Stimulated activated CD4-positive, alpha-beta T cell treated with anti-CD3 and anti-CD28 coated beads, Interleukin-4, amount 100 ng/mL, for 1 hour (primary cell): ENCODE data around the gene CRYZL1.
A peak's percentile ranks its signal among the peaks of the same experiment; 100 is the strongest.
"Not testable (repeated sequence)": the region's sequence is repeated elsewhere in the genome, so short reads cannot be mapped to it uniquely, and the experiment has no call there.

Experiments
- DNase-seq: peaks from one replicate; pipeline ENCODE4 v3.0.0-alpha.2; 2020

CRYZL1 gene

DNA sequence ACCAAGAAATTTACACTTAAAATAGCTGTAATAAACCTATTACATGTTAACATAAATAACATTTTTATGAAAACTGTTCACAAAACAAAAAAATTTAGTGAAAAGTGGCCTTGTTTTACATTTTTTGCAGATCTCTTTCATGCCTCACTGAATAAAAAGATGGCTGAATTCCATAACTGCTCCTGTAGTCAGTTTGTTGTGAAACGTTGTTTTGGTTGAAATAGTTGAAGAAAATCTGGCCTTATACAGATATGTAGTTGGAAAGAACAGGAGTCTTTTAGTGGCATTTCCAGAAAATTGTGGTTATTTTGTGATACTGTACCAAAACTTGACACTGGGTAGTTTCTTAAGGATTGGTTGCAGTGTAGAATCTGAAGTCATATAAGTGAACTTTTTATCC lies 18.9 kb upstream of the CRYZL1 start:
- DNase-seq: no peak

GRCh38 chr21:33659568-33659949 lies 18.0 kb upstream of the CRYZL1 start:
- no peak for DNase-seq

DNA sequence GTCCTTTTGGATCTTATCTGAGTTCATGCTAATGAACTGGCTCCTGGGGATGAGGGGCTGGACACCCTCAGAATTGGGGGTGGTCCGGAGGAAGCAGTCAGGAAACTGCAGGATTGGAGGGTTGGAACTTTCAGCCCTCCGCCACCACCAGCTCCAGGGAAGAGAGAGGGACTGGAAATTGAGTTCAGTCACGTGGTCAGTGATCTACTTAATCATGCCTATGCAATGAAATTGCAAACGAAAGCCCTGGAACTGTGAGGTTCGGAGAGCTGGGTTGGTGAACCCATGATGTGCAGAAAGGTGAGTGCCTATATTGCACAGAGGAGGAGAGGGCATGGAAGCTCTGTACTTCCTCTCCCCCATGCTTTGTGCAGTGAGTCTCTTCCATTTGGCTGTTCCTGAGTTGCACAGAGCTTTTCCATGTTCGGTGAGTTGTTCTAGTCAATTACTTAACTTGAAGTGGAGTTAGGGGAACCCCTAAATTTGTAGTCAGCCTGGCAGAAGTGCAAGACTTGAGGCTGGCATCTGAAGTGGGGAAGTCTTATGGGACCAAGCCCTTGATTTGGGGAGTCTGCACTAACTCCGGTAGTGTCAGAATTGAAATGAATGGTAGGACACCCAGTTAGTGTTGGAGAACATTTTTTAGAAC lies 17.5 kb upstream of the CRYZL1 start:
- no peak for DNase-seq

- no peak for DNase-seq
These were observed 15.7 kb upstream of the CRYZL1 start for GRCh38 chr21:33657124-33657820.

DNA sequence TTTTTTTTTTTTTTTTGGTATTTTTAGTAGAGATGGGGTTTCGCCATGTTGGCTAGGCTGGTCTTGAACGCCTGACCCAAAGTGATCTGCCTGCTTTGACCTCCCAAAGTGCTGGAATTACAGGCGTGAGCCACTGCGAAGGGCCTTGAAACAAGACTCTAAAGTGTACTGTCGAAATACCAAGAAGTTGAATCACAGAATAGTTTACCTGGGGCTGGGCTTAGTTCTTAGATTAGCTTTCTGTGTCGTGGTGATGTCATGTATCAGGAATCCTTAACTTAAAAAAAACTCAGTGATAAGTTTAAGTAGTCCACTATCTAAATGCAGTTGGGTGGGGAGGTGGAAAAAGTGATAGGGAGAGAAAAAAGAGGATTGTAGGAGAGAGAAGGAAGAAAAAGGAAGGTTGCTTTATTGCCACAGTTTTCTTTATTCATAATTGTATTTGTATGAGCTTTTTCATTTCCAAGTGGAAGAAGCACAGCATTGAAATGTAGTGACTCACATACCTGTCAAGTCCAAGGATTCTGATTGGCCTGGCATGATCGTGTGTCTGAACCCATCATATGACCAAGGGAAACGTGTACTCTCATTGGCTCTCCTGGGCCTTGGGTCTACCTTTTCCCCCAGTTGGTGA lies 14.2 kb upstream of the CRYZL1 start:
- no peak for DNase-seq

DNA sequence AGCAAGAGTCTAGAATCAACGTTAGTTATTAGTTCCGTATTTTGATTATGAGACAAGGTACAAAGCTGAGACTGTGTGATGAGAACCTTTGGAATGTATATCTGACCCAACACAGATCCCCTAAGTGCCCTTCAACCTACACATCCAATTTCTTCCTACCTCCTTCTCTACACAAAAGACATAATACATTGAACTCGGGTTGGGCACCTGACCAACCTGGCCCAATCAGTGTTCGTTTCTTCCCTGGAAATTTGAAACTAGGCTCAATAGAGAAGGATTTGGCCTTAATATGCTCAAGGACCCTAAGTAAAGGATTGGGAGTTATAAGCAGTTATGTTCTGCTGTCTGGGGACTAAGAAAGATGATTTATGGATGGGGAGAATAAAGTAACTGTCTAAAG lies 12.9 kb upstream of the CRYZL1 start:
- DNase-seq: no peak

DNA sequence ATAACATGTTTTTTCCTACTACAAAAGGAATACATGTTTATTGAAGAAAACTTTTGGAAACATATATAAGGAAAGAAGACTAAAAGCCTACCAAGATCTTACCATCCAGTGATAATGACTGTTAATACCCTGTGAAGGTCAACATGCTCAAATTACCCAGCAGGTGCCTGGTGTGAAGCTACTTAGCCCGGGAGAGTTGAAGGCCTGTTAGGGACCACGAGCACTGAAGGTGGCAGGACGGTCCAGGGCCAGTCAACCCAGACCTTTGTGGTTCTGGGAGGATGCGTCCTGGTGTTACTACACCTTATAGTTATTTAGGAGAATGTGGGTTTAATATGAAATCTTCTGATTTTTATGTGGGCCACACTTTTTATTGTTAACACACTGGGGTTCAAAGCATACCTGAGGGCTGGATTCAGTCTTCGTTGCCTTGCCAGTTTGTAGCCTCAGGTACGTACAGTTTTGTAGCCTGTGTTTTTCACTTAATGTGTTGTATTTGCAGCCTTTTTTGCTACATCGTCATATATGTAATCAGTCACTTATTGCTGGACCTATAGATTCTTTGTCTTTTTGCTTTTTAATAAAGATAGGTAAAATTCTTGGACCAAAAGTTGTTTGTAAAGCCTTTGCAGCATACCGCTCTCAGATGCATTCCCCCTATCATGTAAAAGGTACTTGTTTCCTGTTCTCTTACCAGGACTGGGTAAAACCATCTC lies 10.6 kb upstream of the CRYZL1 start:
- DNase-seq: no peak

GRCh38 chr21:33650929-33651509 lies 9.5 kb upstream of the CRYZL1 start:
- no peak for DNase-seq

DNA sequence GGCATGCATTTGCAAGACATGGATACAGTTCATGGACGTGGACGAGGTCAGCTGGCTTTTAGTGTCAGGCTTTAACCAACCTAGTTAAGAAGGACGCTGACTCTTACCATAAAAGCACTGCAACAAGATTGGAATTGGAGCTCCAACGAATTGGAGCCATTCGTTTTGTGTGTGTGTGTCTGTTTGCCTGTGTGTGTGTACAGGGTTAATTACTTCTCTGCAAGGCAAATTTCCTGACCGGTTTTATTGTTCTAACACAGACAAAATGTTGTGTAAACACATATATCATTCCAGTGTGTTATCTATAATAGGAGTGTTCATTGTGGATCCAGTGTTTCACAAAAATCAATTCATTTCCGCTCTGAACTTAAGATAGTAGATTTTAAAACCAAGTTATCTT lies 8.7 kb upstream of the CRYZL1 start:
- no peak for DNase-seq

DNA sequence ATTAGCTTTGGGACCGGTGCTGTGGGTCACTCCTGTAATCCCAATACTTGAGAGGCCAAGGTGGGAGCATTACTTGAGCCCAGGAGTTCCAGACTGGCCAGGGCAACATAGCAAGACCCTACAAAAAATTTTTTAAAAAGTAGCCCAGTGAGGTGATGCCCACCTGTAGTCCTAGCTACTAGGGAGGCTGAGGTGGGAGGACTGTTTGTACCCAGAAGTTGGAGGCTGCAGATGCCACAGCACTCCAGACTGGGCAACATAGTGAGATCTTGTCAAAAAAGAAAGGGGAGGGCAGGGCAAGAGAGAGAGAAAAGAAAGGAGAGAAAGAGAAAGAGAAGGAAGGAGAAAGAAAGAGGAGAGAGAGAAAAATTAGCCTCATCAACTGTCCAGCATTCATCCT lies 7.0 kb upstream of the CRYZL1 start:
- no peak for DNase-seq

DNA sequence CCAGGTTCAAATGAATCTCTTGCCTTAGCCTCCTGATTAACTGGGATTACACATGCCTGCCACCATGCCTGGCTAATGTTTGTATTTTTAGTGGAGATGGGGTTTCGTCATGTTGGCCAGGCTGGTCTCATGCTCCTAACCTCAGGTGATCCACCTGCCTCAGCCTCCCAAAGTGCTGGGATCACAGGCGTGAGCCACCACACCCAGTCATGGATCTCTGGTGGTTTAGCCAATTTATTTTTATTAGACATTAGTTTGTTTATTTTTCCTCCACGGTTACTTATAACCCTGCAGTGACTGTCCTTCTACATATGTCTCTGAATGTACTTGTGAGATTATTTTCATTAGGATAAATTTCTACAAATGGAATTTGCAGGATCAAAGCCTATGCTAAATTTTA lies 6.0 kb upstream of the CRYZL1 start:
- no peak for DNase-seq

- no peak for DNase-seq
These were observed 4.2 kb upstream of the CRYZL1 start for GRCh38 chr21:33645730-33646129.

DNA sequence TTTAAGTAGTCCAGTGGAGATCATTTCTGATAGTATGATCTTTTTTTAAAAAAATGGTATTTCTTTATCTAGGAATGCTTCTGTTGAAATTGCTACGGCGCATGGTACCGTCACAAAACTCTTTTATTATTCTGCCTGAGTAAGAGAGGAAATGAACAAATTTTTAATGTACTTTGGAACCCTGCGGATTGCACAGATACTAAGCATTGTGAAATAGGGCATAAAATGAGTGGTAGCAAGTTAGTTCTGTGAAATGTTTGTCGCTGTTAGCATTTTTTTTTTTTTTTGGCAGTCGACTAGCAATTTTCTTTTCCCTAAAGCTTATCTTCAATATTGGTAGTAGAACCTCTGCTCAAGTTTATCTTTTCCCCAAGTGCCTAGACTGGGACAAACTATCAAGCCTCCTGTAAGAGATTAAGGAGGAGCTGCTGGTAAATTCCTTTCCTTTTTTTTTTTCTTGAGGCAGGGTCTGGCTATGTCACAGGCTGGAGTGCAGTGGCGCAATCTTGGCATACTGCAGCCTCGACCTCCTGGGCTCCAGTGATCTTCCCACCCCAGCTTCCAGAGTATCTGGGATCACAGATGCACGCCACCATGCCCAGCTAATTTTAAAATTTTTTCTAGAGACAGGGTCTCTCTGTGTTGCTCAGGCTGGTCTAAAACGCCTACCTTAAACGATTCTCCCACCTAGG lies 3.0 kb upstream of the CRYZL1 start:
- no peak for DNase-seq

DNA sequence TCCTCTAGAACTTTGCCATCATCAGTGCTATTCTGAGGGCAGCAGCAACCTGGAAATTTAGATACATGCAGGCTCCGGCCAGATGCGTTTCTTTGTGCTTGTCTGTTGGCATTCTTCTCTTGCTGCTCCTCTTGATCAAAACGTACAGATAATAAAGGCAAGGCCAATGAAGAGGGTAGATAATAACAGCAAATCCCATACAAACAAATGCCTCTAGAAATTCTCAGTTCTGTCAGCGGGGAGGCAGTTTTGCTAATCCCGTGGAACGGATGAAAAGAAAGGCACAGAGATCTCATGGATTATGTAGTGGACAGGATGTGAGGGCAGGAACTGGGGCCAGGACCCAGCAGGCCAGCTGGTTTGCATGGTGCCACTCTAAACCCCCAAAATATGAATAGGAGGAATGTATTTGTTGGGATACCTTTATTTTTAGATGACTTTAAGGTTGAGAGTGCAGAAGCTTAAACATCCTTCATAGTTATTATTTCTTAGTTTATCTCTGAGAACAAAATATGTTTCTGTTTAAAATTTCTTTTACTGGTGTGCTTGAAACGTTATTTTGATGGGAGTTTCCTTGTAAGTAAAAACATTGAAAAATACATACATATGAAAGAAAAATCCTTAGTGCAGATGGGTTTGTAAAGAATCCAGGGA lies 2.2 kb upstream of the CRYZL1 start:
- DNase-seq: no peak

DNA sequence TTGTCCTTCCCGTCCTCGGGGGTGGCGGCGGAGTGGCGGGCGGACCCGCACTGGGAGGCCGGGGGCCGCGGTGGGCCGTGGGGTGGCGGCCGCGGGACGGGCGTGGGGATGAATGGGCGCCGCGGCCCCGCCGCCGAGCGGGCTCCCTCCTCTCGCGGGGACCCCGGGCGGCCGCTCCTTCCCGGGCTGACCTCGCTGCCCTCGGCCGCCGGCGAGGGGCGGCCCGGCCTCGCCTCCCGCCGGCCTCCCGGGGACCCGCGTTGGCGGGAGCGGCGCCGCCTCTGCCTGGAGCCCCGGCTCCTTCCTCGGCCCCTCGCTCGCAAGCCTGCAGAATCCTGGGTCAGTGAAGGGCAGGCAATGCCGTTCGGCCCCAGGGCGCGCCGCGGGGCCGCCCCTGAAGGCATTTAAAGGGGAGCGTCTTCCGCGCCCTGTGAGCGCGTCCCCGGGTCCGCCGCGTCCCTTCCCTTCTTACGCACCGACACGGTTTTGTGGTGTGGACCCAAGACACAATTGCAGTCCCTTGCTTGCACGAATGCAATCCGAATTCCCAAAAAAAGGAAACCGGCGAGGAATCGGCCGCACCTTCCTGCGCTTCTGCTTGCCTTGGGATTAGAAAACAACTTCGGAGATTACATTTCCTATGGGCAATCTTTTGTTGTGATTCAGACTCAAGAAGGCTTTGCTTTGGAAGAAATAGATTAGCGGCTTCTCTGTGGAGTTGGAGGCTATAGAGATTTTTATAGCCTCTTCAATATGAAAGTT lies 1.5 kb upstream of the CRYZL1 start:
- DNase-seq: peak; percentile 18

DNA sequence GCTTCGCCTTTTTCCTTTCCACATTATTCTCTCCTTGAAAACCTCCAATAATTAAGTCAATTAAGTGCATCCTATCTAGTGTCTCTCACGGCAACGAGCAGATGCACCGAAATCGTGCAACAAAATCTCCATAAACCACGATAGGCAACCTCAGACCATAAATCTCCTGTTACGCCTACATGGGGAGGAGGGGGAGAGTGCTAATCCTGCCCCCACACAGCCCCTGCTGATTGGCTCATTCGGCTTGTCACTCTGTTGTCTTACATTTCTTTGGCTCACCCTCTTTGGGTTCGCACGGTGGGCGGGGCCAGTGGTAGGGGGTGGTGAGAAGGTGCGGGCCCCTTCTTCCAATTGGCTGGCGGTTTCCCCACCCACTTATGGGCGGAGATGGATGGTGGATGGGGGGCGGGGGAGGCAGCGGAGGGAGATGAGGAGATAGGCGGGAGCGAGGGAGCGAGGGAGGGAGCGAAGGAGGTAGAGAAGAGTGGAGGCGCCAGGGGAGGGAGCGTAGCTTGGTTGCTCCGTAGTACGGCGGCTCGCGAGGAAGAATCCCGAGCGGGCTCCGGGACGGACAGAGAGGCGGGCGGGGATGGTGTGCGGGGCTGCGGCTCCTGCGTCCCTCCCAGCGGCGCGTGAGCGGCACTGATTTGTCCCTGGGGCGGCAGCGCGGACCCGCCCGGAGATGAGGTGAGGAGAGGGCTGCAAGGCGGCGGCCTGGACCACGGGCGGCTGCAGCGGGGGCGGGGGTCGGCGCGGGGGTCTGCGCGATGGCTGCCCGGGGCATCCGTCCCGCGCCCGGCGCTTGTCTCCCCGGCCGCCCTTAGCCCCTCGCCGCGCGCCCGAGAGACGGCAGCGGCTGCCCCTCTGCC lies 720 bp upstream of the CRYZL1 start, which contains the start of gene ITSN1:
Gene ITSN1, plus strand, starts transcription at position 475 of the 869 bp plus-strand sequence. CDS start 76,328 bp downstream, outside the sequence.
- peak; percentile 100 for DNase-seq

DNA sequence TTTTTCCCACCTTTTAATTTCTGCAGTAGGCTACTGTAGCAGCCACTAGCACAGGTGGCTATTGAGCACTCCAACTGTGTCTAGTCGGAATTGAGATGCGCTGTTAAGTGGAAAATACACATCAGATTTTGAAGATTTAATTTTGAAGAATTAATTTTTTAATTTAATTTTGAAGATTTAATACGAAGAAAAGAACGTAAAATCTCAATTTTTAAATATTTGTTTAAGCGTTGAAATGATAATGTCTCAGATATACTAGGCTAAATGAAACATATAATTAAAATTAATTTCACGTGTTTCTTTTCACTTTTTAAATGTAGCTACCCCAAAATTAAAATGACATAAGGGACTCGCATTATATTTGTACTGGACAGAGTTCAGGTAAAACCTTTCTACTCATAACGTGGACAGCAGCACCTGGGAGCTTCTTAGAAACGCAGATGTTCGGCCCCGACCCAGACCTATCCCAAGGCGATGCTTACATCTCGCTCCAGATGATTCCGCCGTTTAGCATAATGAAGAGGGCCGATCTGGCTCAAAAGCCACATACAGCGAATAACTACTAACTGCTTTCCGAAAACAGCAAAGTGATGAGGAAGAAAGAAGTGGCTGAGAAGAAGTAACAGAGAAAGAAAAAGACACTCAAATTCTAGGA lies 717 bp downstream of the CRYZL1 start:
- no peak for DNase-seq

DNA sequence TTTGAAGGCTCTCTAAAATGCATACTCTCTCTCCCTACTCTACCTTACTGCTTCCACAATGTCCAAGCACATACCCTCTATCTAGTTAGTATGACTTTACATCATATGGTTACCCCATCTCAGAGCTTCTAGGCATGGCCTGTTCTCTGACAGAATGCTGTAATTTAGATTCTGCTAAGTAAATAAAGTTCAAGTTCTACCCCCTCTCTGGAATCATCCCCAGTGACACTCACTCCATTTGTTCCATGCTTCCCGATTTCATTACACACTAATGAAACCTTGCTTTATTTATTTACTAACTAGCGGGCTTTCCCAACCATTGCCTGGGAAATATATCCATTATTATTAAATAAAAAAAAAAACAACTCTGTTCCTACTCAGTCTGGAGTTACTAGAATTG lies 7.3 kb downstream of the CRYZL1 start:
- DNase-seq: no peak

DNA sequence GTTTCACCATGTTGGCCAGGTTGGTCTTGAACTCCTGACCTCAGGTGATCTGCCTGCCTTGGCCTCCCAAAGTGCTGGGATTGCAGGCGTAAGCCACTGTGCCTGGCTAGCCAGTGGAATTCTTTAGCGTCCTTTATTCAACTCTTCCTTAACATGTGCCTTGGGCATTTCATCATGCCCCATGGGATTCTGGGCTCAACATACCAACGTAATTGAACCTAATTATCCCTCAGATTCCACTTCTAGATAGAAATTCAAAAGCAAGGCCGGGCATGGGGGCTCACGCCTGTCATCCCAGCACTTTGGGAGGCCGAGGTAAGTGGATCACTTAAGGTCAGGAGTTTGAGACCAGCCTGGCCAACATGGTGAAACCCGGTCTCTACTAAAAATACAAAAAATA lies 15.4 kb downstream of the CRYZL1 start:
- not testable (repeated sequence) for DNase-seq

DNA sequence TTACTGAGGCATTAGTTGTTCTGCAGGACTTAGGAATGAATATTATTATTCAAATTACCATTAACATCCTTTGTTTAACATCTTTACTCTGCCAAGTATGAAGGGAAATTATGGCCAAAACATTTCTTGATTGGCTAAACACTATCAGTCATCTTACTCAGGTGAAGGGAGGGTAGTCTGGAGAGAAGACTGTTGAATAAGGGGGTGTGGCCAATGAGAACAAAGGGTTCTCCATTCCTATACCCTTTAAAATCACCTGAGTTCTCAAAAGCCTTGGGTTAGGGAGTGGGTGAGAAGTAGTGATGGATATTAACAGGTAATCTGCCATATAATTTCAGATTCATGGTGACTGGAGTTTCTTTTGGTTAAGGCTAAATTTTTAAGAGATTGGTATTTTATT lies 19.3 kb downstream of the CRYZL1 start:
- DNase-seq: no peak
